HG03045 (cell line): ENCODE data around the gene LMX1B.

Source experiments
- ATAC-seq: cut with Tn5 transposase; IDR thresholded peaks from one replicate; pipeline ENCODE4 v1.9.1; 2021; ENCODE audit warnings: mild to moderate bottlenecking, moderate library complexity; ENCODE audit not compliant: unreplicated experiment

LMX1B gene

GRCh38 chr9:126693428-126693944 lies 79.8 kb downstream of the LMX1B start:
- no peak for ATAC-seq

- ATAC-seq, result no peak
Measured at GRCh38 chr9:126694206-126695081, 80.7 kb downstream of the LMX1B start.

- ATAC-seq, result no peak
Measured at GRCh38 chr9:126695186-126695585, 81.5 kb downstream of the LMX1B start.

- no peak for ATAC-seq
Measured at GRCh38 chr9:126695701-126696400, 82.1 kb downstream of the LMX1B start.

GRCh38 chr9:126696401-126697145 lies 82.8 kb downstream of the LMX1B start:
- no peak for ATAC-seq

GRCh38 chr9:126697330-126697729 lies 83.6 kb downstream of the LMX1B start:
- no peak for ATAC-seq

- ATAC-seq, result no peak
Measured at GRCh38 chr9:126698251-126698650, 84.5 kb downstream of the LMX1B start.

GRCh38 chr9:126698756-126699155 lies 85.0 kb downstream of the LMX1B start:
- ATAC-seq, result no peak

- ATAC-seq, result no peak
Measured at GRCh38 chr9:126699401-126699881, 85.7 kb downstream of the LMX1B start.

GRCh38 chr9:126700296-126700695 lies 86.6 kb downstream of the LMX1B start:
- ATAC-seq, result no peak

GRCh38 chr9:126700903-126701812 lies 87.4 kb downstream of the LMX1B start:
- no peak for ATAC-seq

GRCh38 chr9:126701813-126702140 lies 88.0 kb downstream of the LMX1B start:
- no peak for ATAC-seq

GRCh38 chr9:126702151-126703001 lies 88.6 kb downstream of the LMX1B start:
- no peak for ATAC-seq

GRCh38 chr9:126703002-126703865 lies 89.5 kb downstream of the LMX1B start:
- ATAC-seq, result no peak

- ATAC-seq, result no peak
Measured at GRCh38 chr9:126703866-126704156, 90.1 kb downstream of the LMX1B start.

GRCh38 chr9:126704157-126704891 lies 90.6 kb downstream of the LMX1B start:
- no peak for ATAC-seq

GRCh38 chr9:126704892-126705766 lies 91.4 kb downstream of the LMX1B start:
- no peak for ATAC-seq
